Transverse colon (tissue), 3 donors: ENCODE data around the gene HFM1.
"Not testable (repeated sequence)": the region's sequence is repeated elsewhere in the genome, so short reads cannot be mapped to it uniquely, and the experiment has no call there.

Experiments used
- EP300 ChIP-seq: sonication (generic); formaldehyde crosslinking; IDR thresholded peaks from one replicate; pipeline ENCODE4 v1.6.1; 2017; ENCODE audit warnings: antibody characterized with exemption, low read depth
- POLR2A ChIP-seq: fragments of 450-650 bp; IDR thresholded peaks from one replicate; pipeline ENCODE4 v1.6.1; 2016; ENCODE audit warnings: antibody characterized with exemption, mild to moderate bottlenecking, moderate library complexity
- TF ChIP-seq, protein P1 (sequence below), 5 experiments: fragments of 200-600 bp in 3 of 5; fragments of 450-650 bp in 2 of 5; sonication (generic) in 3 of 5; IDR thresholded peaks; 1 replicate in 2 of 5; 2 replicates in 3 of 5; pipeline ENCODE4 v1.5.1; 2016 to 2017; ENCODE audit warnings: antibody characterized with exemption in 5 of 5, inconsistent platforms in 3 of 5, mild to moderate bottlenecking in 2 of 5, moderate library complexity in 1 of 5

GRCh38 chr1:91422523-91422922 is 17.9 kb upstream of the HFM1 start:
- TF ChIP-seq POLR2A, EP300: not testable (repeated sequence)
- TF ChIP-seq, protein P1, sequence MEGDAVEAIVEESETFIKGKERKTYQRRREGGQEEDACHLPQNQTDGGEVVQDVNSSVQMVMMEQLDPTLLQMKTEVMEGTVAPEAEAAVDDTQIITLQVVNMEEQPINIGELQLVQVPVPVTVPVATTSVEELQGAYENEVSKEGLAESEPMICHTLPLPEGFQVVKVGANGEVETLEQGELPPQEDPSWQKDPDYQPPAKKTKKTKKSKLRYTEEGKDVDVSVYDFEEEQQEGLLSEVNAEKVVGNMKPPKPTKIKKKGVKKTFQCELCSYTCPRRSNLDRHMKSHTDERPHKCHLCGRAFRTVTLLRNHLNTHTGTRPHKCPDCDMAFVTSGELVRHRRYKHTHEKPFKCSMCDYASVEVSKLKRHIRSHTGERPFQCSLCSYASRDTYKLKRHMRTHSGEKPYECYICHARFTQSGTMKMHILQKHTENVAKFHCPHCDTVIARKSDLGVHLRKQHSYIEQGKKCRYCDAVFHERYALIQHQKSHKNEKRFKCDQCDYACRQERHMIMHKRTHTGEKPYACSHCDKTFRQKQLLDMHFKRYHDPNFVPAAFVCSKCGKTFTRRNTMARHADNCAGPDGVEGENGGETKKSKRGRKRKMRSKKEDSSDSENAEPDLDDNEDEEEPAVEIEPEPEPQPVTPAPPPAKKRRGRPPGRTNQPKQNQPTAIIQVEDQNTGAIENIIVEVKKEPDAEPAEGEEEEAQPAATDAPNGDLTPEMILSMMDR (IDR thresholded peaks at IDR 0.05): not testable (repeated sequence)
